Stimulated activated naive B cell treated with anti-CD40 and anti-IgM and Interleukin-4, amounts not matched to agents 10 μg/mL and 1 μg/mL and 100 μg/mL, for 72 hours (primary cell): ENCODE measurements around the gene ESRRB.
"Not testable (repeated sequence)": the region's sequence is repeated elsewhere in the genome, so short reads cannot be mapped to it uniquely, and the experiment has no call there.

Experiments used
- ATAC-seq, 2 donors: fragments of 150-1000 bp; cut with Tn5 transposase; replicated peaks; 2 replicates each; pipeline ENCODE4 v1.10.0; 2021; ENCODE audit warnings: moderate library complexity in 1 of 2
- DNase-seq: peaks from one replicate; pipeline ENCODE4 v3.0.0; 2021
- H3K27ac Mint-ChIP-seq: one replicate; pipeline ENCODE4 v1.8.0; 2022; ENCODE audit warnings: mild to moderate bottlenecking, mixed read lengths
- H3K27me3 Mint-ChIP-seq, 2 donors: one replicate each; pipeline ENCODE4 v1.8.0; 2022; ENCODE audit warnings: mixed read lengths in 2 of 2
- H3K36me3 Mint-ChIP-seq, 2 donors: one replicate each; pipeline ENCODE4 v1.8.0; 2022; ENCODE audit warnings: mixed read lengths in 2 of 2, mild to moderate bottlenecking in 1 of 2
- H3K4me1 Mint-ChIP-seq, 2 donors: one replicate each; pipeline ENCODE4 v1.8.0; 2022; ENCODE audit warnings: mixed read lengths in 2 of 2, mild to moderate bottlenecking in 1 of 2
- H3K4me3 Mint-ChIP-seq, 2 donors: one replicate each; pipeline ENCODE4 v1.8.0; 2022; ENCODE audit warnings: mild to moderate bottlenecking in 2 of 2, mixed read lengths in 2 of 2, moderate library complexity in 1 of 2
- H3K9me3 Mint-ChIP-seq, 2 donors: one replicate each; pipeline ENCODE4 v1.8.0; 2022; ENCODE audit warnings: mixed read lengths in 2 of 2, mild to moderate bottlenecking in 1 of 2

The ESRRB gene

DNA sequence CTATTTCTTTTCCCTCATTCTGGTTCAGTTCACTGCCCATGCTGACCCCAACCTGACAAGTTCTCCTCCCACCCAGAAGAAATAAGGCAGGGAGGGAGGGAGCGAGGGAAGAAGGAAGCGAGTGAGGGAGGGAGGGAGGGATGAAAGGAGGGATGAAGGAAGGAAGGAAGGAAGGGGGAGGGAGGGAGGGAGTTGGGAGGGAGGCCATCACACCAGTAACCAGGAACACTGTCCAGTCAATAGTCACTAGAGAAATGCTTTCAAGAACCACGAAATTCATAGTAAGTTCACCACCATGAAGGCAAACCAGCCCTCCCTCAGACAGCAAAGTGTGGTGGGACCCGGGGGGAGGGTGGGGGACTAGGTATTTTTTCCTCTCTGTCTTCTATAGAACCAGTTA lies 142.4 kb downstream of the ESRRB start:
- H3K9me3 Mint-ChIP-seq, result peaks cover 5 to 9% of the 10 kb centered on the region in 2 donors
- DNase-seq (no peak), ATAC-seq (no peak)
- H3K27me3 Mint-ChIP-seq, result peaks cover 20 to 26% of the 10 kb centered on the region in 2 donors
- H3K4me3 Mint-ChIP-seq, result no peak overlapping the region
- no peaks in the 10 kb centered on the region for H3K4me1 Mint-ChIP-seq
- H3K27ac Mint-ChIP-seq, result no peak overlapping the region
- no peaks in the 10 kb centered on the region for H3K36me3 Mint-ChIP-seq

DNA sequence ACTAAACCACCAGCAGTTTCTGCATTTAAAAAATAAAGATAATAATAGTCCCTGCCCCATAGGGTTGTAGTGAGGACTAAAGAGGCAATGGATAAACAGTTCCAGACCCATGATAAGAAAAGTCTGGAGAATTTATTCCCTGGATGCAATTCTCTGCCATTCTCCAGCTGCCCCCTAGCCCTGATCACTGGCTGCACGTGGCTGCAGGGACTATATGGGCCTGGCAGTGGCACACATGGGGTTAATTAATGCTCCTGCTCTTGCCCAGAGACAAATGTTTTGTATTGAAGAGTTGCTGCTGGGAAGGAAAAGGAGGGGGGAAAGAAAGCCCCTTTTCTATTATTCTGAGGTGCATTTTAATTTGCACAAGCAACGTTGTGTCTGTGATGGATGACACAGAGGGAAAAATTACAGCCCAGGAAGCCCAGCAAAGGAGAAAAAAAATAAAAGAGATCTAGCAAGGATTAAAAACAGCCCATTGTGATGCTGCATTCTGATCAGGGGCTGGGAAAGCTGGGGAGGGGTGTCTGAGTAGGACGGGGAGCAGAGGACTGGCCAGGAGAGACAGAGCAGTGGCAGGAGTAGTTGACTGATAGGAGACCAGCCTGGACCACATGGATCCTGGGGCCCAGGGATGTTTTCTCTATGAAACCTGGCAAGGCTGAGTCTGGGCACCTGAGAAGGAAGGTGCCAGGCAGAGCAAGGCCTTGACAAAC lies 149.3 kb downstream of the ESRRB start:
- Mint-ChIP-seq H3K9me3 (peaks cover 5 to 9% of the 10 kb centered on the region in 2 donors), H3K4me1 (no peaks in the 10 kb centered on the region)

DNA sequence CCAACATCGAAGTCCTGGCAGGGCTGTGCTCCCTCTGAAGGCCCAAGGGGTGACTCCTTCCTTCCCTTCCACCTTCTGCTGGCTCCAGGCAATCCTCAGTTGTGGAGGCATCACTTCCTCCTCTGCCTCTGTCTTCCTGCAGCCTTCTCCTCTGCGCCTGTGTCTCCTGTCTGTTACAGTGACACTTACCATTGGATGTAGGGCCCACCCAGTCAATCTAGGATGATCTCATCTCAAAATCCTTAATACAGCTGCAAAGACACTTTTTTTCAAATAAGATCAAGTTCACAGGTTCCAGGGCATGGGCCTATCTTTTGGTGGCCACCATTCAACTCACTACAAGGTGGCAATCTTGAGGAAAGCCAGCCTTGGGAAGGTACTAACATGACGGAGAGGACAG lies 155.1 kb downstream of the ESRRB start:
- H3K36me3 Mint-ChIP-seq, result no peaks in the 10 kb centered on the region
- no peaks in the 10 kb centered on the region for H3K4me1 Mint-ChIP-seq
- DNase-seq (no peak), ATAC-seq (no peak)
- peaks cover 0 to 14% of the 10 kb centered on the region in 2 donors for H3K27me3 Mint-ChIP-seq
- H3K4me3 Mint-ChIP-seq, result no peak overlapping the region
- no peak overlapping the region for H3K27ac Mint-ChIP-seq
- no peaks in the 10 kb centered on the region for H3K9me3 Mint-ChIP-seq

More for the DNA sequence above, 149.3 kb downstream of the ESRRB start:
- H3K27ac Mint-ChIP-seq, result no peak overlapping the region
- no peak for DNase-seq
- no peak overlapping the region for H3K4me3 Mint-ChIP-seq
- H3K27me3 Mint-ChIP-seq, result peaks cover 11 to 24% of the 10 kb centered on the region in 2 donors
- ATAC-seq, result no peak
- H3K36me3 Mint-ChIP-seq, result no peaks in the 10 kb centered on the region

DNA sequence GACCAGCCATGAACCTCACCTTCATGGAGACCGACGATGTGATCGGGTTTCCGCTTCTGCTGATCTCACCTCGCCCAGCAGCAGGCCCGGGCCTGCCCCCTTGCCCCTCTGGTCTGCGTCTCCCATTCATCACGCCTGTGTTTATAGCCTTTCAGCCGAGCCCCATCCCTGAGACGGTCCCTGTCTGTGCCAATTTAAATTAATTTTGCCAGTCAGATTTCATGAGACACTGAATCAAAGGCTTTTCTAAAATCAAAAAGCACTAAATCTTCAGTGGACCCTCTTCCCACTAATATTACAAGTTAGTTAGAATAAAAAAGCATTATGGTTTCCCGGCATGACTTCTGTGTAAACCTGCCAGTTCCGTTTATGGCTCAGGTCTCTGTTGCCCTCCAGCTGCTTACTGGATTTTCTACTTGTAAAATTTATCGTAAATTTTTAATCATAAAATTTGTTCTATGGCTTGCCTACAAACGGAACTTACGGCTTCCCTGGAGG lies 155.9 kb downstream of the ESRRB start:
- H3K27ac Mint-ChIP-seq, result no peak overlapping the region
- no peaks in the 10 kb centered on the region for H3K36me3 Mint-ChIP-seq
- peaks cover 0 to 14% of the 10 kb centered on the region in 2 donors for H3K27me3 Mint-ChIP-seq
- no peaks in the 10 kb centered on the region for H3K9me3 Mint-ChIP-seq
- H3K4me3 Mint-ChIP-seq, result no peak overlapping the region
- H3K4me1 Mint-ChIP-seq, result no peaks in the 10 kb centered on the region
- no peak for ATAC-seq
- no peak for DNase-seq

DNA sequence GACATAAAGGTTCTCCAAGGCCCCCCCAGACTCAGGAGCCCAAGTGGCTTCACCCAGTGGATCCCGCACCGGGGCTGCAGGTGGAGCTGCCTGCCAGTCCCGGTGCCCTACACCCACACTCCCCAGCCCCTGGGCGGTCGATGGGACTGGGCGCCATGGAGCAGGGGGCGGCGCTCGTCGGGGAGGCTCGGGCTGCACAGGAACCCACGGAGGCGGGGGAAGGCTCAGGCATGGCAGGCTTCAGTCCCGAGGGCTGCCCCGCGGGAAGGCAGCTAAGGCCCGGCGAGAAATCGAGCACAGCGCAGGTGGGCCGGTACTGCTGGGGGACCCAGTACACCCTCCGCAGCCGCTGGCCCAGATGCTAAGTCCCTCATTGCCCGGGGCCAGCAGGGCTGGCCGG lies 160.7 kb downstream of the ESRRB start:
- not testable (repeated sequence) for DNase-seq, H3K27me3 Mint-ChIP-seq, H3K36me3 Mint-ChIP-seq, H3K4me1 Mint-ChIP-seq, H3K27ac Mint-ChIP-seq, ATAC-seq, H3K4me3 Mint-ChIP-seq, H3K9me3 Mint-ChIP-seq

DNA sequence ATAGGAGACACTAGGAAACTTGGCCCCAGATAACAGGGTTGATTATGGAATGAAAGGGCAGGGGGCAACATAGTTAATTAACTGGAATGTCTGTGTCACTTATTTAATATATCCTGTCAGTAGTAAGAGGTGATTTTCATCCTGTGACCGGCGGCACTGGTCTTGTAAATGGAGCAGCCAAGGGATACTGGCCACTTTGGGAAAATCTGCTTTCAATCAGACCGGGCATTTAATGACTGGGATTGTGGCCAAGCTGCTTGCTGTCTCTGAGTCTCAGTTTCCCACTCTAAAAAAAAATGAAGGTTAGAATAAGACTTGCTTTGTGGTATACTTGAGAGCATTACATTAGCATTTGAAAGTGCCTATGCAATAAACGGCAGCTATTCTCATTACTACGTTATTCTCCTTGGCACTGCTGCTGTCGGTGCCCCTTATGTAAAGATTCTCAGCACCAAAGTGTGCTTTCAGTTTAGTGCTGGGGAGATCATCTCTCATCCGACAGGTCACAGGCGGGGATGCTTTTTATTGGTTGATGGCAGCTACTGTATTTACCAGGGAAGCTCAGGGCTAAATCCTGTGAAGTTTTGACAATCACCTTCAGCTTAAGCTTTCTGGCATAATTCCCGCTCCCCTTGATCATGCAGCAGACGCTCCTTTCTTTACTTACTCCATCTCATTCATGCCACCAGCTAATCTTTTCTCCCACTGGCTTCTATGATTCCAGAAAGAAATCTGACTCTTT lies 162.1 kb downstream of the ESRRB start:
- Mint-ChIP-seq H3K27ac (no peak overlapping the region), H3K4me3 (no peak overlapping the region), H3K36me3 (no peaks in the 10 kb centered on the region), H3K27me3 (peaks cover 9% of the 10 kb centered on the region in 2 donors), H3K9me3 (no peaks in the 10 kb centered on the region), H3K4me1 (no peaks in the 10 kb centered on the region)
- ATAC-seq (no peak), DNase-seq (no peak)

DNA sequence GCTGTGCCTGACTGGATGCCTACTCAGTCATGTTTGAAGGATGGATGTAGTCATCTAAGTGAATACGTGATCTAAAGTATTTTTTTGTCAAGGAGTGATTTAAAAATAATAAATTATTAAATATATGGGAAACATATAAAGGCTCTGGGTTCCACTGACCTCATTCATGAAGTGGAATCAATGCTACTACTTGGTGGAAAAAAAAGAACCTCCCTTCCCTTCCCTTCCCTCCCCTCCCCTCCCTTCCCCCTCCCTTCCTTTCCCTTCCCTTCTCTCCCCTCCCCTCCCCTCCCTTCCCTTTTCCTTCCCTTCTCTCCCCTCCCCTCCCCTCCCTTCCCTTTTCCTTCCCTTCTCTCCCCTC lies 162.7 kb downstream of the ESRRB start:
- Mint-ChIP-seq H3K36me3 (no peaks in the 10 kb centered on the region), H3K4me3 (no peak overlapping the region), H3K27ac (no peak overlapping the region), H3K9me3 (no peaks in the 10 kb centered on the region), H3K27me3 (peaks cover 9 to 10% of the 10 kb centered on the region in 2 donors), H3K4me1 (no peaks in the 10 kb centered on the region)
- no peak for ATAC-seq
- DNase-seq, result no peak

DNA sequence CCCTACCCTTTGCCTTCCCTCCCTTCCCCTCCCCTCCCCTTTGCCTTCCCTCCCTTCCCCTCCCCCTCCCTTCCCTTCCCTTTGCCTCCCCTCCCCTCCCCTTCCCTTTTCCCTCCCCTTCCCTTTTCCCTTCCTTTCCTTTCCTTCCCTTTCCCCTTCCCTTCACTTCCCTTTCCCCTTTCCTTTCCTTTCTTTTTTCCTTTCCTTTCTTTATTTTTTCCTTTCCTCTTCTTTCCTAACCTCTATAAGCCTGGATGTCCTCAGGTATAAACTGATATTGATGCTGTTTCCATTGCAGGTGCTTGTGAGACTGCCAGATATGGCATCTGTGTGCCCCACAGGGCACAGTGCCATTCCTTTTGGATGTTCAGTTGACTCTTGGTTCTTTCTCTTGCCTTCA lies 163.2 kb downstream of the ESRRB start:
- H3K4me1 Mint-ChIP-seq, result no peaks in the 10 kb centered on the region
- H3K4me3 Mint-ChIP-seq, result no peak overlapping the region
- peaks cover 13 to 15% of the 10 kb centered on the region in 2 donors for H3K27me3 Mint-ChIP-seq
- H3K36me3 Mint-ChIP-seq, result no peaks in the 10 kb centered on the region
- DNase-seq (no peak), ATAC-seq (no peak)
- H3K9me3 Mint-ChIP-seq, result no peaks in the 10 kb centered on the region
- no peak overlapping the region for H3K27ac Mint-ChIP-seq

DNA sequence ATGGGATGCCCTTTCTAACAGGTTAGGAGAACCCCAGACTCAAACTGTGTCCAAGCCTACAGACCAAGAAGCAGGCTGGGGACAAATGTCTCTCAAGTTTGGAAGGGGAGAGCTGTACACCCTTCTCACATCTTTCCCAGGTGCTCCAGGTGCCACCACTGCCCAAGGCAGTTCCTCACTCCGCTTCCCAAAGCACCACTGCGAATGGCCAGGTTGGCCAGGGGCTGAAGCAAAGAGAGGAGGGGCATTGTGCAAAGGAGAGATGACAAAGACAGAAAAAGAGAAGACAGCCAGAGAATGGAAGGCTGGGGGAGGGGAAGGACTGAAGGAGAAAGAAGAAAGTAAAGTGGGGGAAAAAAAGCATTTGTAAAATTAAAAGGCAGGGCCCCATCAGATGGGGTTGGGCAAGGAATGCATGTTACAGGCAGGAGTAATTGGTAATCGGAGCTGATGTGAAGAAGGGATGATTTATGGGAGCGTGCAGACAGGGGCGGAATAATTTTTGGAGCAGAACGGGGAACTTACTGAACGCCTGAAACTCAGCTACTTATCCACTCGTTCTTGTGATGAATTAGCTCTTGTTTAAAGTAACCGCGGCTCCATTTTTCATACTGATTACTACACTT lies 165.8 kb downstream of the ESRRB start:
- Mint-ChIP-seq H3K4me1 (no peaks in the 10 kb centered on the region), H3K27me3 (peaks cover 15 to 21% of the 10 kb centered on the region in 2 donors), H3K4me3 (no peak overlapping the region), H3K27ac (no peak overlapping the region), H3K36me3 (no peaks in the 10 kb centered on the region), H3K9me3 (no peaks in the 10 kb centered on the region)
- DNase-seq (no peak), ATAC-seq (no peak)

DNA sequence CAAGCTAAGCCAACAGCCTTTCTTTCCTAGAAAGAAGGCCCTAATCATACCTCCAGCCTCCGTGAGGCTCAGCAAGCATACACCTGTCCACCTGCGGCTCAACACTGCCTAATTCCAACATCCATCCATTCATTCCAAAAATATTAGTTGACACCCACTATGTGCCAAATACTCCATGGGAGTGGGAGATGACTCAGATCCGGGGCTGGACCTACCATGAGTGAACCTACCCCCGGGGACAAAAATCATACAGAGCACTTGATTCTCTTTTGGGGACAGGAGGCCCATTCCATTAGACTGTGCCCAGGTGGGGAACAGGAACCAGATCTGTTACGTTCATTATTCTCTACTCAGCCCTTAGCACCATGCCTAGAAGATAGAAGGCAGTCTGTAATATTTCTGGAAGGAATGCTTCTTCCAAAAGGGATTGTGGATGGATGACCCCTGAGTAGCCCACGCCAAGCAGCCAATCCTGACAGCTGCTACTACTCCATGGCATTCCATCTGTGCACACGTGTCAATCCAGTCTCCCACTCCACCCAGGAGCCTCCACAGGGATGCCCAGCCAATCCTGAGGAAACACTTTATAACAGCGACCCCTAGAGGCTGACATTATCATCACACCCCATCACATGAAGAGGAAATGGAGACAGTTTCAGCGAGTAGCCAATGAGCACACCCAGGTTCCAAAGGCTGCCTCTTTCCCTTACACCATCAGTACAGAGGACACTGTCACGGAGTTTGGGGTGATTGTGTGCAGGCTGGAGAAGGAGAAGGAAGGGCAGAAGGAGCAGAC lies 170.7 kb downstream of the ESRRB start:
- Mint-ChIP-seq H3K36me3 (no peaks in the 10 kb centered on the region), H3K9me3 (no peaks in the 10 kb centered on the region), H3K4me1 (no peaks in the 10 kb centered on the region), H3K27ac (peak overlapping the region; percentile 56), H3K27me3 (peaks cover 9 to 15% of the 10 kb centered on the region in 2 donors), H3K4me3 (no peak overlapping the region)
- DNase-seq (no peak), ATAC-seq (peak in 1 of 2 donors; percentile 27)

DNA sequence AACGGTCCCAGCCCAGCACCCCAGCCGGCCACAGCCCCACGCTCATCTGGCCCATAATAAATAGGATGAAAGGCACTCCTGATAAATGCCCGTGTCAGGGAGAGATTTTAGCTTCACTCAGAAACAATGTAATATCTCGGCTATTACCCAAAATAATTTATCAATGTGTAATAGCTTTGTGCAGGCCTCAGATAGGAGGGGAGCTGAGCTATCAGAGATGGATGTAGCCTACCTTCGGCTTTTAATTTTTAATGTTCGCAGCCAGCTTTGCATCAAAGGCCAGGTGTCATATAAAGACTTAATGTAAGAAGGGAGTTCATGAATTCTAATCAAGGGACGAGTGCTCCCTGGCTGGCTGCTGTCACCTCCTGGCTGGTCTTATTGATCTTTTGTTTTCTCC lies 171.9 kb downstream of the ESRRB start:
- no peak for ATAC-seq
- Mint-ChIP-seq H3K36me3 (no peaks in the 10 kb centered on the region), H3K27me3 (peaks cover 10 to 13% of the 10 kb centered on the region in 2 donors), H3K4me3 (no peak overlapping the region), H3K27ac (no peak overlapping the region), H3K4me1 (no peaks in the 10 kb centered on the region), H3K9me3 (no peaks in the 10 kb centered on the region)
- no peak for DNase-seq

DNA sequence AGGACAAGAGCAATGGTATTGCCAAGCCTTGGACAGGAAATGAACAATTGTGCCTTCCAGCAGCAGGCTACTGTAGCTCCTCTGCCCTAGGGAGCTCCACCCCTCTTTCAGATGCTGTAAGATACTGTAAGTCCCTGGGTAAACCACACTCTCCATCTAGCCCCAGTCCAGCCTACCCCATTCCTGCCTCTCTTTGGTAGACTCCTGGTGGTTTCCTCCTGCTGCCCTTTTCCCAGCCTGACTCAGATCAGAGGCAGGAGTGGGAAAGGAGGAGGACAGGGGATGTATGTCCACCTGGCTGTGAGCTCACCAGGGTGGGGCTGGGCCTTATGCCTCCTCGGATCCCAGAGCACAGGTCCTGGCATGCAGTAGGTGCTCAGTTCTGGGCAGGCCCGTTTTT lies 174.6 kb downstream of the ESRRB start:
- no peak for DNase-seq
- H3K36me3 Mint-ChIP-seq, result no peaks in the 10 kb centered on the region
- no peak overlapping the region for H3K4me3 Mint-ChIP-seq
- no peak overlapping the region for H3K27ac Mint-ChIP-seq
- ATAC-seq, result no peak
- H3K4me1 Mint-ChIP-seq, result no peaks in the 10 kb centered on the region
- H3K27me3 Mint-ChIP-seq, result peaks cover 4 to 7% of the 10 kb centered on the region in 2 donors
- H3K9me3 Mint-ChIP-seq, result no peaks in the 10 kb centered on the region

DNA sequence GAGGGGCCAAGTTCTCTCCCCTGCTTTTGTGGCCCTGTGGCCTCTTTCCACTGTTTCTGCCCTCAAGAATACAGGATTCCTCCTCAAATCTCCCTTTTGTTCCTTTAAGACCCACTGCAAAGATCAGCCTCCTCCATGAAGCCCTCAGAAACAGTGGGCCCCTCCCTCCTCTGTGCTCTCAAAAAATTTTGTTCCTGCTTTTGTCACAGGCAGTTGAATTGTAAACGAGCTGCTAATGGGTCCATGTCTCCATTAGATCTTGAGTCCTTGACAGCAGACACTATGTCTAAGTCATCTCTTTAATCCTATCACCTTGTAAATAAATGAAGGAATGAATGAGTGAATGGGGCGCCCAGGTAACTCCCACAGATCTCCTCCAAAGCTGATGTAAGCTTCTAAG lies 175.2 kb downstream of the ESRRB start:
- H3K27me3 Mint-ChIP-seq, result peaks cover 4 to 7% of the 10 kb centered on the region in 2 donors
- no peak overlapping the region for H3K27ac Mint-ChIP-seq

More for the DNA sequence above, 175.2 kb downstream of the ESRRB start:
- Mint-ChIP-seq H3K4me1 (no peaks in the 10 kb centered on the region), H3K36me3 (no peaks in the 10 kb centered on the region), H3K4me3 (no peak overlapping the region), H3K9me3 (no peaks in the 10 kb centered on the region)
- DNase-seq, result no peak
- no peak for ATAC-seq
